SJCRH30 (cell line): ENCODE results near the gene SLC8A2. TPM values are rescaled to one million over a fixed set of nuclear protein-coding genes. Genes with fewer than 3 reads are reported as not detected.

ENCODE experiments used
- DNase-seq, 2 experiments: peaks; one replicate each; pipeline ENCODE4 v3.0.0-alpha.2; 2015 to 2020
- H3K27ac ChIP-seq: fragments of 250-450 bp; sonication (Bioruptor Pico); 2 replicates; pipeline ENCODE4 v1.5.1; 2020; ENCODE audit warnings: mild to moderate bottlenecking, moderate library complexity
- H3K27me3 ChIP-seq: fragments of 250-450 bp; sonication (Bioruptor Pico); 2 replicates; pipeline ENCODE4 v1.5.1; 2020; ENCODE audit warnings: mild to moderate bottlenecking, moderate library complexity
- H3K36me3 ChIP-seq: fragments of 250-450 bp; sonication (Bioruptor Pico); 2 replicates; pipeline ENCODE4 v1.5.1; 2020; ENCODE audit warnings: mild to moderate bottlenecking, moderate library complexity
- H3K4me1 ChIP-seq: fragments of 250-450 bp; sonication (Bioruptor Pico); 2 replicates; pipeline ENCODE4 v1.5.1; 2020; ENCODE audit warnings: mild to moderate bottlenecking, moderate library complexity
- H3K4me3 ChIP-seq: fragments of 250-450 bp; sonication (Bioruptor Pico); 2 replicates; pipeline ENCODE4 v1.5.1; 2020; ENCODE audit warnings: mild to moderate bottlenecking, moderate library complexity
- H3K9me3 ChIP-seq: fragments of 250-450 bp; sonication (Bioruptor Pico); replicated peaks from 2 replicates; pipeline ENCODE4 v1.5.1; 2020; ENCODE audit warnings: mild to moderate bottlenecking, moderate library complexity
- total RNA-seq: library from RNA; depleted of rRNA; stranded (reverse); fragments of >200 nt; shearing (Covaris generic); gene quantifications from 2 replicates; pipeline ENCODE4 v1.2.3, GENCODE V29; 2014; rRNA removed

Gene SLC8A2, protein sequence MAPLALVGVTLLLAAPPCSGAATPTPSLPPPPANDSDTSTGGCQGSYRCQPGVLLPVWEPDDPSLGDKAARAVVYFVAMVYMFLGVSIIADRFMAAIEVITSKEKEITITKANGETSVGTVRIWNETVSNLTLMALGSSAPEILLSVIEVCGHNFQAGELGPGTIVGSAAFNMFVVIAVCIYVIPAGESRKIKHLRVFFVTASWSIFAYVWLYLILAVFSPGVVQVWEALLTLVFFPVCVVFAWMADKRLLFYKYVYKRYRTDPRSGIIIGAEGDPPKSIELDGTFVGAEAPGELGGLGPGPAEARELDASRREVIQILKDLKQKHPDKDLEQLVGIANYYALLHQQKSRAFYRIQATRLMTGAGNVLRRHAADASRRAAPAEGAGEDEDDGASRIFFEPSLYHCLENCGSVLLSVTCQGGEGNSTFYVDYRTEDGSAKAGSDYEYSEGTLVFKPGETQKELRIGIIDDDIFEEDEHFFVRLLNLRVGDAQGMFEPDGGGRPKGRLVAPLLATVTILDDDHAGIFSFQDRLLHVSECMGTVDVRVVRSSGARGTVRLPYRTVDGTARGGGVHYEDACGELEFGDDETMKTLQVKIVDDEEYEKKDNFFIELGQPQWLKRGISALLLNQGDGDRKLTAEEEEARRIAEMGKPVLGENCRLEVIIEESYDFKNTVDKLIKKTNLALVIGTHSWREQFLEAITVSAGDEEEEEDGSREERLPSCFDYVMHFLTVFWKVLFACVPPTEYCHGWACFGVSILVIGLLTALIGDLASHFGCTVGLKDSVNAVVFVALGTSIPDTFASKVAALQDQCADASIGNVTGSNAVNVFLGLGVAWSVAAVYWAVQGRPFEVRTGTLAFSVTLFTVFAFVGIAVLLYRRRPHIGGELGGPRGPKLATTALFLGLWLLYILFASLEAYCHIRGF
- 0.10 TPM in 1 of 2 replicates, not detected in the other for total RNA-seq

DNA sequence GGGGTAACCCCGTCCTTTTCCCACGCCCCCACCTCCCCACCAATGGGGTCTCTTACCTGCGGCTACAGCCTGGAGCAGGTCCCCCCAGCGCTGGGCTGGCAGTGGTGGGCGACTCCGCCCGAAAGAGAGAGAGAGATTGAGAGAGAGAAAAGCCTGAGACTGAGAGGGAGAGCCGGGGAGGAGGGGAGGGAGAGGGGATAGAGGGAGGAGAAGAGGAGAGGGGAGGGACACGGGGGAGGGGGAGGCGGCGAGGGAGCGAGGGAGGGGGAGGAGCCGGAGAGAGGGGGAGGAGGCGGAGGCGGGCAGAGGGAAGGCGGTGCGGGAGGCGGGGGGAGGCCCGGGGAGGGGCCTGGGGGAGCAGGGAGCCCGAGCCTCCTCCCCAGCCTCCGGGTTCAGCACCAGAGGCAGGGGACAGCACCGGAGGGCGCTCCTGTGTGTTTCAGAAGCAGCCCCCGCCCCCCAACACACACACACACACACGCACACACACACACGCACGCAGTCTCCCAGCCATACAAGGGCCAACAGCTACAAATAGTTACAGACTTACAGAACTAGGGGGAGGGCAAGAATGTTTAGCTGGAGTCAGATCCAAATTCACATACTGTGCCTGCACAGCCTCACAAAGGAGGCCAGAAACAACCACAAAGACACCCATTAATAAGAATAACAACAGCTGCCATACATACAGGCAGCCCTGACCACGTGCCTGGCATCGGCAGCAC is at the start of gene SLC8A2:
Gene SLC8A2 (minus strand): TSS at position 161 of the 725 bp plus-strand sequence. CDS start 5,490 bp downstream, outside the sequence.
- no peak within 1 kb of the TSS for H3K4me3 ChIP-seq

DNA sequence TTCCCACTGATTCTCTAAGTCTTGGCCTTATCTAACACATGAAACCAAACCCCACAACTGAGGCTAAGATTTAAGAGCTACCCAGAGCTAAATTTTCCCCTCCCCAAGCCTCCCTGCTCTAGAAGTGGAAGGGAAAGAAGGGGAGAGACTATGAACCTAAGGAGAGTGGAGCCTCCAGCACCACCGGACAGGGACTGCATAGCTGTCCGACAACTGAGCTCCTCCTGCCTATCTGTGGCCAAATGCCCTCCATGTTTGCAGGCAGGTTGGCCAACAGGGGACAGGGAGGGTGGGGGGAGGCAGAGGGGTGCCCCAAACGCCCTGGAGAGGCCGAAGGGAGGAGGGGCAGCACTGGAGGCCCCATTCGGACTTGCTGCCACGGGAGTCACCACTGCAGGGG is 49.1 kb upstream of the SLC8A2 start:
- Histone ChIP-seq H3K27ac (no peak overlapping the region), H3K36me3 (no peaks in the 10 kb centered on the region), H3K4me1 (peaks cover 26% of the 10 kb centered on the region), H3K4me3 (no peak overlapping the region), H3K27me3 (no peaks in the 10 kb centered on the region), H3K9me3 (no peaks in the 10 kb centered on the region)
- no peak for DNase-seq

More for the DNA sequence above, at the start of gene SLC8A2:
- peak; percentile 86 to 87 for DNase-seq
- Histone ChIP-seq H3K27ac (no peak within 1 kb of the TSS), H3K9me3 (no peaks in the 10 kb centered on the region), H3K4me1 (no peaks in the 10 kb centered on the region), H3K27me3 (peaks cover 32% of the 10 kb centered on the region), H3K36me3 (no peaks in the 10 kb centered on the region)

DNA sequence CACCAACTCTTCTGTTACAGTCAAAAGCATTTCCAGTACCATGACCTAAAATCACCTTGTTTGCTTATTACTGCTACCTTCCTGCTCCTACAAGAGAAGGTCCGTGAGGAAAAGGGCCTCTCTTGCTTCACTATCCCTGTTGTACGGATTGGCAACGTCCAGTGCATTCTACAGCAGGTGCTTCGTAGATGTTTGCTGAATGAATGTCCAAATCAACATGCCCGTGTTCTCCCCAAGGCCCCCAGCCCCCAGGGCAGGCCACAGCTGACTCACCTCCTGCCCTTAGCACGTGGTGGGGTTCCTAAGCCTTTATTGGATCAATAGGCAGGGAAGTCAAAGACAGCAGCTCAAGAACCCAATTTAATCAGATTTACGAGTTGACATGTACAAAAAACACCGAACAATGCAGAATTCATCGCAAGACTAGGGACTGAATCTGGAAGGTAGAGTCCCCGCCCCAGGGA is 48.7 kb upstream of the SLC8A2 start:
- no peaks in the 10 kb centered on the region for H3K36me3 ChIP-seq
- no peaks in the 10 kb centered on the region for H3K27me3 ChIP-seq
- H3K4me1 ChIP-seq, result peaks cover 26% of the 10 kb centered on the region
- H3K27ac ChIP-seq, result no peak overlapping the region
- no peak overlapping the region for H3K4me3 ChIP-seq
- H3K9me3 ChIP-seq, result no peaks in the 10 kb centered on the region
- no peak for DNase-seq

DNA sequence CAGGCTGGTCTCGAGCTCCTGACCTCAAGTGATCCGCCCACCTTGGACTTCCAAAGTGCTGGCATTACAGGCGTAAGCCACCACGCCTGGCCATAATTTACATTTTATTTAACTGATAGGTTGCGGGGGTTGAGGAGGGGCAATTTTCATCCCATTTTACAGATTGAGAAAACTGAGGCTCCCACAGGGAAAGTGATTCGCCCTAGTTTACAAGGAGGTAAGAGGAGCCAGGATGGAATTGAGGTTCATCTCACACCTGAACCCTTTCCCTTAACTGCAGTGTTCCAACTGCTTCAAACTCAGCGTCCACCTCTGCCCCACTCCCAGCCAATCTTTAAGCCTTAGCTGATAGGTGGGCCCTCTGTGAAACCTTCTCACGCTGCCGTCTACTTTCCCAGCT is 47.2 kb upstream of the SLC8A2 start:
- H3K4me1 ChIP-seq, result peaks cover 26% of the 10 kb centered on the region
- no peak overlapping the region for H3K4me3 ChIP-seq
- H3K36me3 ChIP-seq, result no peaks in the 10 kb centered on the region
- H3K27ac ChIP-seq, result no peak overlapping the region
- H3K9me3 ChIP-seq, result no peaks in the 10 kb centered on the region
- no peaks in the 10 kb centered on the region for H3K27me3 ChIP-seq
- no peak for DNase-seq

DNA sequence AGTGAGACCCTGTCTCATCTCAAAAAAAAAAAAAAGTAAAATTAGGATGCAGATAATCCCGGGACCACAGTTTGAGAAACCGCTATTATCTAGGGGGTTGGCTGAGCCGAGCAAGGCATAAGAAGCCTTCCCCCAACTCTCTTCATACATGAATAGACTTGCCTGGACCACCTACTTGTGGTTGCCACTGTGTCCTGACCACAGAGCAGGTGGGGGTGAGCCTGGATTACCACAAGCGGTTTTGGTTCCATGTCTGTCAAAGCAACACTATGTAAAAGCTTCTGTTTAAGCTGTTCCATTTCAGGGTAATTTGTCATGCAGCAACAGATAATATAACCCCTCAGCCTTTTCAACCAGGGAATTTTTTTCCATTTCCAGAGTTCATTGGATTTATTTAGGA is 46.4 kb upstream of the SLC8A2 start:
- Histone ChIP-seq H3K27ac (no peak overlapping the region), H3K27me3 (no peaks in the 10 kb centered on the region), H3K9me3 (no peaks in the 10 kb centered on the region), H3K4me3 (no peak overlapping the region), H3K36me3 (no peaks in the 10 kb centered on the region), H3K4me1 (peaks cover 29% of the 10 kb centered on the region)
- DNase-seq, result peak; percentile 94 to 97

DNA sequence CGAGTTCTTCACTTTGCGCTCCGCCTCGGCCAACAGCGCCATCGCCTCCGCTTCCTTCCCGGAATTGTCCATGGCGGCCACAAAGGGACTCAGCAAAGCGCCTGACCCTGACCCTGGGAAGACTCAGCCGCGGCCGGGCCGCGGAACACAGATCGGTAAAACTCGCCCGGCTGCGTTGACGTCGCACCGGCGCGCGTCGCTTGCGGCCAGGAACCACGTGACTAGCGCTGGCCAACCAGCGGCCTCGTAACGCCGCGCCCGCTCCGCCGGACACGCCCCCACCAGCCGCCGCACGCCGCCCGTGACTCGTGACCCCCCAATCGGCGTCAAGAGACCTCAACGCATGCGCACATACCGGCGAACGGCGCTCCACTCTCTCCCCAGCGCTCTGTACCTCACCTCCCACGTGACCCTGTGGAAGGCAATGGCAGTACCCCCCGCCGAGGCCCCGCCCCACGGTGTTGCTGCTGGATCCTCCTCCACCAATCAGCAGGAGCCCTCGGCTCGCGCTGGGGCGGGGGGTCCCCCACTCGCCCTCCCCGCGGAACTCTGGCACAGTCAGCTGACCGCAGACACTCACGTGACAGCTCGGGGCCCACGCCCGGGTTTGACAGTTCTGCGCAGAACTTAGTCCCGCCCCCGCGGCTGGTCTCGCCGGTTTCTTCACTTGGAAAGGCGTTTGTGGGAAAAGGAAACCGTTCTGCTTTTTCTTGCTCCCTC is 43.3 kb upstream of the SLC8A2 start, which contains the start of gene NAPA:
Gene NAPA (minus strand): TSS at position 195 of the 720 bp plus-strand sequence. CDS start 123 bp downstream, at position 72.
- Histone ChIP-seq H3K9me3 (no peaks in the 10 kb centered on the region), H3K4me1 (peaks cover 44% of the 10 kb centered on the region), H3K4me3 (peak within 1 kb of the TSS; percentile 79), H3K27me3 (no peaks in the 10 kb centered on the region), H3K36me3 (no peaks in the 10 kb centered on the region), H3K27ac (peak within 1 kb of the TSS; percentile 40)
- DNase-seq, result peak; percentile 100

DNA sequence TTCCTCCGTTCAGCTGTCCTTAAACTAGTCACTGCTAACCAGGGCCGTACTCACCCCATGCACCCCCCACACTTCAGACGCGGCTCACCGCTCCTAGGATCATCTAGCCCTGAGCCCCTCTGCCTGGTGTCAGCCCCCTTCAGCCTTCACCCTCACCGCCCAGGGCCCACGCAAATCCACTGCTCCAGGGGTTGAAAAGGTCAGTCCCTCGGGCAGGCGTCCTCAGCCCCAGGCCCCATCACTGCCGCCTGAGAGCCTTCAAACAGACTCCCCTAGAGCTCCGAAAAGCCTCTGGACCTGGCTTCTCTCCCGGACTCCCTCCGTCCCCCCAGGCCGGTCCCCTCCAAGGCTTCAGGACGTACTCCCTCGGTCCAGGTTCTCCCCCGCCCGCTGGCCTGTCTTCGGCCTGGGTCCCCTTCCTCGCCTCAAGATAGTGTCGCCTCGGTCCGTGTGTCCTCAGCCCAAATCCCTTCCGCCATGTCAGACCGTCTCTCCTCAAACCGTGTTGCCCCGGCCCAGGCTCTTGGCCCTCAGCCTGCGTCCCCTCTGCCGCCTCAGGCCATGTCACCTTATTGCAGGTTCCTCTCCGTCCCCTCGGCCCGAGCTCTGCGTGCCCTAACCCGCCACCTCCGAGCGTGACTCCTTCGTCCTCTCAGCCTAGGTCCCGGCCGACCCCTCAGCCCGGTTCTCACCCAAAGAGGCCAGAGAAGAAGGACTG is 42.6 kb upstream of the SLC8A2 start:
- peak overlapping the region; percentile 79 for H3K4me3 ChIP-seq
- H3K4me1 ChIP-seq, result peaks cover 37% of the 10 kb centered on the region
- no peak for DNase-seq
- H3K27ac ChIP-seq, result peak overlapping the region; percentile 40
- H3K27me3 ChIP-seq, result no peaks in the 10 kb centered on the region
- no peaks in the 10 kb centered on the region for H3K36me3 ChIP-seq
- no peaks in the 10 kb centered on the region for H3K9me3 ChIP-seq

DNA sequence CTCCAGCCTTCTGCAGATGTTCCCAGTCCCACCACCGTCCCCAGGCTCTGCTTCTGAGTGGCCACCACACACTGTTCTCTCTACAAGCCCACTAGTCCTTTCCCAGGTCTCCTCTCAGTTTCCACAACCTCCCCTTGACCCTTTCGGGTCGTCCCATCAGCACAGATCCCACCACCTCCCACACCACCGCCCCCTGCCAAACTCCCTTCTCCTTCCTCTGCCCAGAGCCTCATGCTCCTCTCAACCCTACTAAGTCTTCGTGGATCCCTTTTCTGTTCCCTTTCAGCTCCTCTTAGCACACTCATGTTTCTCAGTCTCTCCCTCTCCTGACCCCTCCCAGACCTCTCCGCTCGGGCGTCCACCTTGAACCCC is 41.2 kb upstream of the SLC8A2 start:
- Histone ChIP-seq H3K4me1 (peaks cover 29% of the 10 kb centered on the region), H3K4me3 (no peak overlapping the region), H3K27me3 (no peaks in the 10 kb centered on the region), H3K9me3 (no peaks in the 10 kb centered on the region), H3K36me3 (no peaks in the 10 kb centered on the region), H3K27ac (no peak overlapping the region)
- DNase-seq, result peak in 1 of 2 experiments; percentile 3

DNA sequence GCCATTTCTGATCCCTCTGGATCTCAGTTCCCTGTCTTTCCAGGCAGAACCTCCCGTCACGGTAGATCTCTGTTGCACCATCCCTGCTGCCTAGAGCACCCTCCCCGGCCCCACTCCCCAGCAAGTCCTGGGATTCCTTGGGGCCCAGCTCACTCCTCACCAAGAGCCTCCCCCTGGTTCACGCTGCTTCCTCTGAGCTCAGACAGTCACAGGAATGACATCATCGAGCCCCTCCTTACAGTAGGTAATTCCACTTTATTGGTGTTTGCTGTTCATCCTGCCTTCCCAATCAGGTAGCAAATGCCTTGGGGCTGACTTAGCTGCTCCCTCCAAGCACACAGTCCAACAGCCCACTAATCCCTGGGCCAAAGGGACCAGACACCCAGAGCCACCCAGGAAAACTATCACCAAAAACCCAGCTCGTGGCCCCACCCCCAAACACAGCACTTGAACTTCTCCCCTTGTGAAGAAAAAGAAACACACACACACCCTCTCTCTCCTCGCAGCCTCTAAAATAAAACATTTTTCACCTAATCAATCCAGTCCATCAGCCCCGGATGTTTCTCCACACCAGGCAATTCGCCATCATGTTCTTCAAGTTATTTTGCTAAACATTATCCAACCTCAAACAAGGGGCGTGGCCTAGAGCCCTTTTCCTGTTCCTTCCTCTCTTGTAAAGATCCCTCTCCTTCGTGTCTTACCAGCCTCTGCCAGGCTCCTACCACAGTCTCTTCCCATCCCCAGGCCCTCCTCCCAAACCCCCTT is 40.7 kb upstream of the SLC8A2 start:
- H3K4me3 ChIP-seq, result no peak overlapping the region
- H3K27ac ChIP-seq, result peak overlapping the region; percentile 69
- H3K4me1 ChIP-seq, result peaks cover 26% of the 10 kb centered on the region
- no peaks in the 10 kb centered on the region for H3K27me3 ChIP-seq
- H3K36me3 ChIP-seq, result no peaks in the 10 kb centered on the region
- no peaks in the 10 kb centered on the region for H3K9me3 ChIP-seq
- peak in 1 of 2 experiments; percentile 6 for DNase-seq

DNA sequence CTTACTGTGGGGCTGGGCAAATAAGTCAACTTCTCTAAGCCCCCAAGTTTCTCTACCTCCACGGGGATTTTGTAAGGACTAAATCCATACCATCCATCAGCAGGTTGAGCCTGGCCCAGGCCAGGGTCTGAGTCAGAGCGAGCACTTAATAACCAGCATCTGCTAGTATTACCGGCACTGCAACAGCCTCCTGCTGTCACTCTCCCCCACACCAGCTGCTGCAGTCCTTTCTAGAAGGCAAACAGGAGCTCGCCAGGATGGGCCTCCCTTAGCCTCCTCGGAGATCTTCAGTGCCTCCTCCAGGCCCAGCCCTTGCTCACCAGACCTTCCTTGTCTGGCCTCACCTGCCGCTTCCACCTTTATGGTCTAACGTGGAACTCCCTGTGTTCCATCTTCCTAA is 40.0 kb upstream of the SLC8A2 start:
- Histone ChIP-seq H3K36me3 (no peaks in the 10 kb centered on the region), H3K4me1 (peaks cover 26% of the 10 kb centered on the region), H3K9me3 (no peaks in the 10 kb centered on the region), H3K4me3 (no peak overlapping the region), H3K27me3 (no peaks in the 10 kb centered on the region), H3K27ac (peak overlapping the region; percentile 69)
- peak; percentile 82 to 87 for DNase-seq

DNA sequence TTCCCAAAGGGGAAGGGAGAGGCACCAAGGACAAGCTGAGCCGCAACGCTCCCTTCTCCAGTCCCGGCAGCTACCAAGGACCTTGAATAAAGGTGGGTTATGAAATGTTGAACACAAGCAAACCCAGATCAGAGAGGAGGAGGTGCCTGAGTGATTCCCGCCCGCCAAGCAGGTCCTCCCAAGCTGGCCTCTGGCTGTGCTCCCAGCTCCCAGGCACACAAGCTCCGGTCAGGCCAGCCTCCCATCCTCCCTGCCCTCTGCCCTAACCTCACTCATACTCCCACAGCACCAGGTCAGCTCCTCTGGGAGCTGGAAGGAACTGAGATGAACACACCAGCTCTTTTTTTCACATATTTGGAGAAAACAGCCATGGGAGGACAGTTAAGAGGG is 39.4 kb upstream of the SLC8A2 start:
- H3K27ac ChIP-seq, result no peak overlapping the region
- H3K36me3 ChIP-seq, result 0 out of 2 replicates have a peak, but pooled peaks cover 4% of the 10 kb centered on the region
- H3K27me3 ChIP-seq, result no peaks in the 10 kb centered on the region
- no peaks in the 10 kb centered on the region for H3K9me3 ChIP-seq
- H3K4me1 ChIP-seq, result peaks cover 26% of the 10 kb centered on the region
- DNase-seq, result no peak
- no peak overlapping the region for H3K4me3 ChIP-seq

DNA sequence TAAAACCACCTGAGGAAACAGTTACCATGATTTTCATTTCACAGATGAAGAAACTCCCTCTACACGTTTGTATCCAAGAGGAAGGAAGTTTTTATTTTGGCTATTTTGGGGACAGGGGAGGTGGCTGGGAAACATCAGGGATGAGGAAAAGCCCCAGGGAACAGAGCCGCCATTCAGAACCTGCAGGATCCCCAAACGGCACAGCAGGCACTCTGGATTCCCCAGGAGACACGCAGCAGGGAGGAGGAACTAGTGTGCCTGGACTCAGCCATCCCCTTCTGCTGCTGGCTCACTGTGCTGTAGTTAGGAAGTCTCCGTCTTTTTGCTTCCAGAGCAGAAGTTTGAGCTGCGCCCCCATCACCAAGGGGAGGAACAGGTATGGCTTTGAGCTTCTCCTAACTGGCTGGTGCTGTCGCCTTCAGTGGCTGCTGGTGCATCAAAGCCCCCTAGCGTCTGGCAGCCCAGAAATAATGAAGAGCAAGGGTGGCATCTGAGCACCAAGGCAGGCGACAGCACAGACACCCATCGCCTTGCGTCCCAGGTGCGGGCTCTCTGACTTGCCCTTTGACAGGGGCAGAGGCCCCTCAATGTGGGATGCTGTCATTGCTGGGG is 38.9 kb upstream of the SLC8A2 start:
- H3K36me3 ChIP-seq, result 0 out of 2 replicates have a peak, but pooled peaks cover 4% of the 10 kb centered on the region
- no peak overlapping the region for H3K27ac ChIP-seq
- no peak for DNase-seq
- no peaks in the 10 kb centered on the region for H3K9me3 ChIP-seq
- no peak overlapping the region for H3K4me3 ChIP-seq
- H3K27me3 ChIP-seq, result no peaks in the 10 kb centered on the region
- peaks cover 26% of the 10 kb centered on the region for H3K4me1 ChIP-seq
